H9 (cell line): Measurements from ENCODE around the gene KRT3. TPM values are rescaled to one million over a fixed set of nuclear protein-coding genes. Genes with fewer than 3 reads are reported as not detected.

Experiments
- DNase-seq: peaks from one replicate; pipeline ENCODE4 v3.0.0-alpha.2; 2017
- H2AFZ ChIP-seq: one replicate; pipeline ENCODE4 v1.6.1; 2013; ENCODE audit warnings: mild to moderate bottlenecking, low read length, control low read depth, moderate library complexity
- H2AK5ac ChIP-seq: 2 replicates; pipeline ENCODE4 v1.6.1; 2013; ENCODE audit warnings: low read length, control low read depth, mixed read lengths; ENCODE audit not compliant: insufficient read length
- H2BK120ac ChIP-seq: one replicate; pipeline ENCODE4 v1.6.1; 2013; ENCODE audit warnings: low read depth, mild to moderate bottlenecking, low read length, control low read depth, inconsistent platforms; ENCODE audit not compliant: poor library complexity, severe bottlenecking
- H2BK12ac ChIP-seq: 2 replicates; pipeline ENCODE4 v1.6.1; 2013; ENCODE audit warnings: low read length, control low read depth, mixed read lengths, low read depth; ENCODE audit not compliant: insufficient read length
- H2BK15ac ChIP-seq: 2 replicates; pipeline ENCODE4 v1.6.1; 2013; ENCODE audit warnings: low read depth, low read length, control low read depth
- H2BK20ac ChIP-seq: one replicate; pipeline ENCODE4 v1.6.1; 2013; ENCODE audit warnings: low read depth, mild to moderate bottlenecking, low read length, control low read depth, inconsistent platforms; ENCODE audit not compliant: poor library complexity, severe bottlenecking
- H2BK5ac ChIP-seq: 2 replicates; pipeline ENCODE4 v1.6.1; 2013; ENCODE audit warnings: low read length, control low read depth, mixed read lengths; ENCODE audit not compliant: insufficient read length
- H3K14ac ChIP-seq: 2 replicates; pipeline ENCODE4 v1.6.1; 2013; ENCODE audit warnings: low read length, control low read depth; ENCODE audit not compliant: insufficient read depth
- H3K18ac ChIP-seq: 2 replicates; pipeline ENCODE4 v1.6.1; 2013; ENCODE audit warnings: low read depth, mild to moderate bottlenecking, mixed read lengths, low read length, control low read depth; ENCODE audit not compliant: insufficient read length
- H3K23ac ChIP-seq: 2 replicates; pipeline ENCODE4 v1.6.1; 2013; ENCODE audit warnings: low read length, control low read depth, mixed read lengths, low read depth; ENCODE audit not compliant: insufficient read length
- H3K23me2 ChIP-seq: 2 replicates; pipeline ENCODE4 v1.6.1; 2013; ENCODE audit warnings: low read depth, mild to moderate bottlenecking, mixed read lengths, low read length, control low read depth; ENCODE audit not compliant: insufficient read length, poor library complexity, severe bottlenecking
- H3K27ac ChIP-seq: 2 replicates; pipeline ENCODE4 v1.5.1; 2013; ENCODE audit warnings: low read length, control low read depth, mixed read lengths, low read depth; ENCODE audit not compliant: insufficient read length
- H3K27me3 ChIP-seq: 2 replicates; pipeline ENCODE4 v1.6.1; 2013; ENCODE audit warnings: low read length, control low read depth, inconsistent platforms; ENCODE audit not compliant: insufficient read depth
- H3K4ac ChIP-seq: 2 replicates; pipeline ENCODE4 v1.6.1; 2013; ENCODE audit warnings: low read depth, mild to moderate bottlenecking, control low read depth, inconsistent platforms, low read length, moderate library complexity
- H3K4me1 ChIP-seq: 2 replicates; pipeline ENCODE4 v1.6.1; 2013; ENCODE audit warnings: low read length, control low read depth, inconsistent platforms; ENCODE audit not compliant: insufficient read depth
- H3K4me2 ChIP-seq: 2 replicates; pipeline ENCODE4 v1.6.1; 2013; ENCODE audit warnings: low read length, control low read depth, mixed read lengths; ENCODE audit not compliant: insufficient read length, insufficient read depth
- H3K56ac ChIP-seq: 2 replicates; pipeline ENCODE4 v1.6.1; 2013; ENCODE audit warnings: low read depth, mild to moderate bottlenecking, mixed read lengths, low read length, control low read depth; ENCODE audit not compliant: insufficient read length
- H3K79me1 ChIP-seq: 2 replicates; pipeline ENCODE4 v1.6.1; 2013; ENCODE audit warnings: low read depth, mild to moderate bottlenecking, moderate library complexity, low read length, control low read depth, inconsistent platforms; ENCODE audit not compliant: insufficient read depth, poor library complexity, severe bottlenecking
- H3K79me2 ChIP-seq: 2 replicates; pipeline ENCODE4 v1.6.1; 2013; ENCODE audit warnings: low read length, control low read depth, inconsistent platforms; ENCODE audit not compliant: insufficient read depth
- H3K9ac ChIP-seq: 2 replicates; pipeline ENCODE4 v1.6.1; 2013; ENCODE audit warnings: low read length, control low read depth, mixed read lengths; ENCODE audit not compliant: insufficient read length; ENCODE audit errors: extremely low read depth
- H3K9me3 ChIP-seq: one replicate; pipeline ENCODE4 v1.6.1; 2013; ENCODE audit warnings: low read depth, low read length, inconsistent platforms; ENCODE audit not compliant: control insufficient read depth
- H3T11ph ChIP-seq: one replicate; pipeline ENCODE4 v1.6.1; 2013; ENCODE audit warnings: mild to moderate bottlenecking, low read length, control low read depth, inconsistent platforms
- H4K20me1 ChIP-seq: one replicate; pipeline ENCODE4 v1.6.1; 2013; ENCODE audit not compliant: control insufficient read depth, insufficient read length, insufficient read depth
- H4K5ac ChIP-seq: 2 replicates; pipeline ENCODE4 v1.6.1; 2013; ENCODE audit warnings: low read depth, mild to moderate bottlenecking, mixed read lengths, low read length, control low read depth; ENCODE audit not compliant: insufficient read length
- H4K8ac ChIP-seq: replicated peaks from 2 replicates; pipeline ENCODE4 v1.6.1; 2013; ENCODE audit warnings: low read length, control low read depth, mixed read lengths, low read depth; ENCODE audit not compliant: insufficient read length
- H4K91ac ChIP-seq: 2 replicates; pipeline ENCODE4 v1.6.1; 2013; ENCODE audit warnings: low read depth, mild to moderate bottlenecking, moderate library complexity, mixed read lengths, low read length, control low read depth; ENCODE audit not compliant: insufficient read length
- H3K27ac Mint-ChIP-seq, 3 experiments: 2 replicates in 2 of 3; 3 replicates in 1 of 3; pipeline ENCODE4 v1.8.0; 2020 to 2021; ENCODE audit warnings: mixed read lengths in 3 of 3, mild to moderate bottlenecking in 1 of 3, moderate library complexity in 1 of 3
- H3K27me3 Mint-ChIP-seq: 2 replicates; pipeline ENCODE4 v1.8.0; 2021; ENCODE audit warnings: low read depth, mild to moderate bottlenecking, moderate library complexity, mixed read lengths
- H3K36me3 Mint-ChIP-seq, 3 experiments: 2 replicates in 2 of 3; 3 replicates in 1 of 3; pipeline ENCODE4 v1.8.0; 2020 to 2021; ENCODE audit warnings: low read depth in 3 of 3, mixed read lengths in 3 of 3; ENCODE audit not compliant: insufficient read depth in 1 of 3
- H3K4me1 Mint-ChIP-seq, 2 experiments: 2 replicates each; pipeline ENCODE4 v1.8.0; 2020; ENCODE audit warnings: mixed read lengths in 2 of 2
- H3K4me3 Mint-ChIP-seq, 2 experiments: 2 replicates in 1 of 2; 3 replicates in 1 of 2; pipeline ENCODE4 v1.8.0; 2020 to 2021; ENCODE audit warnings: mild to moderate bottlenecking in 2 of 2, mixed read lengths in 2 of 2, moderate library complexity in 1 of 2
- H3K9me3 Mint-ChIP-seq, 2 experiments: 2 replicates in 1 of 2; 3 replicates in 1 of 2; pipeline ENCODE4 v1.8.0; 2020; ENCODE audit warnings: mild to moderate bottlenecking in 2 of 2, mixed read lengths in 2 of 2, moderate library complexity in 1 of 2
- WGBS: extraction: QIAGEN DNeasy Blood & Tissue Kit; methylation state at CpG from one replicate; pipeline ENCODE4 v1.1.7; 2013; ENCODE audit warnings: missing lambda C conversion rate, low lambda C conversion rate, mixed read lengths; ENCODE audit not compliant: insufficient read length; ENCODE audit errors: extremely low coverage; 5-methylcytosine and 5-hydroxymethylcytosine counted together
- total RNA-seq: library from RNA; stranded (reverse); gene quantifications from 2 replicates; pipeline ENCODE4 v1.2.1, GENCODE V29; 2021
- TF ChIP-seq, protein P1 (sequence below): fragments of 200-600 bp; sonication (generic); conservative IDR thresholded peaks from 3 replicates; pipeline ENCODE4 v1.8.0; 2021; ENCODE audit warnings: antibody characterized with exemption, mild to moderate bottlenecking

Gene KRT3
- total RNA-seq, 1 experiment from 2014 or later: not detected

DNA sequence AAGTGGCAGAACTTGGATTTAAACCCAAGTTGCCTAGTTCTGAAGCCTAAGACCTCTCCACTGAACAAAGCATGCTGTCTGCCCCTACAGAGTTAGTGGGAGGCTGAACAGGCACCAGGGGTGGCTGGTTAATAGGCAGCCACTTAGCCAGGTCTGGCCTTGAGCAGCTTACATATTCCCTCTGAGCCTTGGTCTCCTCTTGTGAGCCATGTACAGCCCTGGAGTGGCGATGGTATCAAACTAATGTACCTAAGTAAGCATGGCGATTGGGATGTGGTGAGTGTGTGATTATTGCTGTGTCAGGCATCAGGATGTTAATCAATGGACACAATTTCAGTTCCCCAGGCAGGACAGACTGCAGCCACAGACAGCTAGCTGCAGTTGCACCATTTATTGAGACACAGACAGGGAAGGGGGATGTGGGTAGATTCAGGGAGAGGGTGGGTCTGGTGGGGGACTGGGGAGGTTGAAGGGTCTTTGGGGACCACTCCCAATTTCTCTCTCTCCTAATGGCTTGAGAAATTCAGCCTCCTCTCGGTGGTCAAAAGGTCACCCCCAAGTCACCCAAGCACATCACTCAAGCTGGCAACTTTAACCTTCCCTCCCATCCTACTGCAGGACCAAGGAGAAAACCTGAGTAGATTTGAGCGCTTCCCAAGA is 25.3 kb upstream of the KRT3 start:
- Histone ChIP-seq H3K27me3 (no peaks in the 10 kb centered on the region), H2BK5ac (no peak overlapping the region), H2BK20ac (no peak overlapping the region), H3K4me1 (no peaks in the 10 kb centered on the region), H4K20me1 (no peaks in the 10 kb centered on the region), H3K14ac (no peak overlapping the region), H3T11ph (no peak overlapping the region), H4K91ac (no peak overlapping the region), H3K79me2 (no peaks in the 10 kb centered on the region), H2BK120ac (no peak overlapping the region), H3K27ac (no peak overlapping the region), H4K5ac (no peak overlapping the region), H2BK12ac (no peak overlapping the region), H3K23ac (no peak overlapping the region), H2AK5ac (no peak overlapping the region), H3K4me2 (no peak overlapping the region), H3K18ac (no peak overlapping the region), H2BK15ac (no peak overlapping the region), H3K79me1 (no peaks in the 10 kb centered on the region), H3K56ac (no peak overlapping the region), H2AFZ (no peak overlapping the region), H3K9me3 (no peaks in the 10 kb centered on the region), H3K23me2 (no peaks in the 10 kb centered on the region), H3K4ac (no peak overlapping the region), H4K8ac (no peak overlapping the region), H3K9ac (no peak overlapping the region)
- TF ChIP-seq, protein P1, sequence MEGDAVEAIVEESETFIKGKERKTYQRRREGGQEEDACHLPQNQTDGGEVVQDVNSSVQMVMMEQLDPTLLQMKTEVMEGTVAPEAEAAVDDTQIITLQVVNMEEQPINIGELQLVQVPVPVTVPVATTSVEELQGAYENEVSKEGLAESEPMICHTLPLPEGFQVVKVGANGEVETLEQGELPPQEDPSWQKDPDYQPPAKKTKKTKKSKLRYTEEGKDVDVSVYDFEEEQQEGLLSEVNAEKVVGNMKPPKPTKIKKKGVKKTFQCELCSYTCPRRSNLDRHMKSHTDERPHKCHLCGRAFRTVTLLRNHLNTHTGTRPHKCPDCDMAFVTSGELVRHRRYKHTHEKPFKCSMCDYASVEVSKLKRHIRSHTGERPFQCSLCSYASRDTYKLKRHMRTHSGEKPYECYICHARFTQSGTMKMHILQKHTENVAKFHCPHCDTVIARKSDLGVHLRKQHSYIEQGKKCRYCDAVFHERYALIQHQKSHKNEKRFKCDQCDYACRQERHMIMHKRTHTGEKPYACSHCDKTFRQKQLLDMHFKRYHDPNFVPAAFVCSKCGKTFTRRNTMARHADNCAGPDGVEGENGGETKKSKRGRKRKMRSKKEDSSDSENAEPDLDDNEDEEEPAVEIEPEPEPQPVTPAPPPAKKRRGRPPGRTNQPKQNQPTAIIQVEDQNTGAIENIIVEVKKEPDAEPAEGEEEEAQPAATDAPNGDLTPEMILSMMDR: no peak
- Mint-ChIP-seq H3K27me3 (no peaks in the 10 kb centered on the region; the same call in 1 of the 2 replicates), H3K27ac (peak overlapping the region in 1 of 3 experiments; percentile 23; a peak in 1 of 7 replicates), H3K4me3 (no peak overlapping the region), H3K36me3 (no peaks in the 10 kb centered on the region; a peak in 1 of 7 replicates), H3K4me1 (peaks cover 3 to 7% of the 10 kb centered on the region in 2 experiments; a peak in 3 of 4 replicates), H3K9me3 (no peaks in the 10 kb centered on the region)
- no peak for DNase-seq
- no CpG with 5 or more reads among the region's 4 CpGs for WGBS
